SK-N-SH (cell line): ENCODE data around the gene R3HDM4. TPM values are rescaled to one million over a fixed set of nuclear protein-coding genes. Genes with fewer than 3 reads are reported as not detected.

Experiments
- CTCF ChIA-PET: fragments of 300-600, 350-600 bp; formaldehyde crosslinking; extraction: SDS; loops from one replicate; lab custom pipeline; 2021; lab: Yijun Ruan, JAX
- POLR2A ChIA-PET: fragments of 350-600 bp; sonication (Branson Sonifier 250); formaldehyde crosslinking; extraction: SDS; loops from one replicate; lab custom pipeline; 2020; ENCODE audit warnings: antibody characterized with exemption, inconsistent platforms; lab: Yijun Ruan, JAX
- DNase-seq: peaks from one replicate; pipeline ENCODE4 v3.0.0; 2012
- H2AFZ ChIP-seq: fragments of 200-600 bp; sonication (generic); 2 replicates; pipeline ENCODE4 v1.8.1; 2016; ENCODE audit warnings: antibody characterized with exemption, mild to moderate bottlenecking, low read depth
- H3F3A ChIP-seq: fragments of 200-600 bp; sonication (generic); replicated peaks from 2 replicates; pipeline ENCODE3; 2016; ENCODE audit warnings: antibody characterized with exemption, mild to moderate bottlenecking; ENCODE audit not compliant: insufficient read depth
- H3K27ac ChIP-seq, 2 experiments: fragments of 200-500 bp in 1 of 2; fragments of 200-600 bp in 1 of 2; sonication (Bioruptor generic) in 1 of 2; sonication (generic), shearing (Covaris generic) in 1 of 2; 2 replicates each; pipeline versions ENCODE4 v1.5.1 to v1.6.1; 2014 to 2016; ENCODE audit warnings: low read depth in 2 of 2, inconsistent platforms in 1 of 2, low read length in 1 of 2, mild to moderate bottlenecking in 1 of 2, mixed read lengths in 1 of 2
- H3K27me3 ChIP-seq: fragments of 200-600 bp; sonication (generic), shearing (Covaris generic); 2 replicates; pipeline ENCODE4 v1.6.1; 2016; ENCODE audit warnings: mixed run types; ENCODE audit not compliant: insufficient read depth
- H3K36me3 ChIP-seq, 2 experiments: fragments of 200-500 bp in 1 of 2; fragments of 200-600 bp in 1 of 2; sonication (Bioruptor generic) in 1 of 2; sonication (generic) in 1 of 2; replicated peaks in 1 of 2; 2 replicates each; pipeline versions ENCODE3 to v1.5.1; 2014 to 2016; ENCODE audit warnings: low read length in 1 of 2, mild to moderate bottlenecking in 1 of 2; ENCODE audit not compliant: insufficient read depth in 2 of 2, control insufficient read depth in 1 of 2
- H3K4me1 ChIP-seq, 2 experiments: fragments of 200-500 bp in 1 of 2; fragments of 200-600 bp in 1 of 2; sonication (Bioruptor generic) in 1 of 2; sonication (generic), shearing (Covaris generic) in 1 of 2; 2 replicates each; pipeline versions ENCODE4 v1.5.1 to v1.6.1; 2014 to 2016; ENCODE audit warnings: low read depth in 1 of 2, low read length in 1 of 2, mixed run types in 1 of 2; ENCODE audit not compliant: insufficient read depth in 2 of 2, control insufficient read depth in 1 of 2
- H3K4me2 ChIP-seq: fragments of 200-600 bp; sonication (generic), shearing (Covaris generic); 2 replicates; pipeline ENCODE4 v1.6.1; 2017; ENCODE audit warnings: mixed run types
- H3K4me3 ChIP-seq, 2 experiments: fragments of 200-500 bp in 1 of 2; fragments of 200-600 bp in 1 of 2; sonication (Bioruptor generic) in 1 of 2; sonication (generic), shearing (Covaris generic) in 1 of 2; 2 replicates each; pipeline versions ENCODE4 v1.5.1 to v1.8.1; 2014 to 2016; ENCODE audit warnings: low read depth in 2 of 2, inconsistent platforms in 1 of 2, low read length in 1 of 2, mild to moderate bottlenecking in 1 of 2, mixed read lengths in 1 of 2, moderate library complexity in 1 of 2
- H3K79me2 ChIP-seq: fragments of 200-600 bp; sonication (generic); 2 replicates; pipeline ENCODE4 v1.8.1; 2017; ENCODE audit warnings: mild to moderate bottlenecking; ENCODE audit not compliant: insufficient read depth
- H3K9ac ChIP-seq: fragments of 200-600 bp; sonication (generic); 2 replicates; pipeline ENCODE4 v1.6.1; 2017; ENCODE audit warnings: mixed run types
- H3K9me2 ChIP-seq: fragments of 200-600 bp; sonication (generic); 2 replicates; pipeline ENCODE4 v1.6.1; 2017; ENCODE audit warnings: mixed run types
- H3K9me3 ChIP-seq: fragments of 200-600 bp; sonication (generic); 2 replicates; pipeline ENCODE4 v1.6.1; 2017; ENCODE audit warnings: mixed run types, mild to moderate bottlenecking, moderate library complexity
- H4K20me1 ChIP-seq: fragments of 200-600 bp; sonication (generic); 2 replicates; pipeline ENCODE4 v1.6.1; 2017; ENCODE audit warnings: mild to moderate bottlenecking, mixed run types; ENCODE audit not compliant: insufficient read depth
- ELF1 ChIP-seq: IDR thresholded peaks from 2 replicates; pipeline ENCODE4 v1.4.0; 2012
- FOSL2 ChIP-seq: IDR thresholded peaks from 2 replicates; pipeline ENCODE4 v1.4.0; 2012; ENCODE audit warnings: low read depth, mild to moderate bottlenecking, moderate library complexity, borderline replicate concordance
- JUND ChIP-seq: IDR thresholded peaks from 2 replicates; pipeline ENCODE4 v1.4.0; 2012
- RCOR1 ChIP-seq: fragments of 150-350 bp; IDR thresholded peaks from 2 replicates; pipeline ENCODE4 v1.6.1; 2017; ENCODE audit warnings: antibody characterized with exemption, low read length
- SMC3 ChIP-seq: IDR thresholded peaks from 2 replicates; pipeline ENCODE4 v1.6.1; 2012; ENCODE audit warnings: low read depth, low read length, improper control_type of control experiment
- TAF1 ChIP-seq: IDR thresholded peaks from 2 replicates; pipeline ENCODE4 v1.6.1; 2012; ENCODE audit warnings: low read depth, mild to moderate bottlenecking, low read length, moderate library complexity, borderline replicate concordance
- TCF12 ChIP-seq: IDR thresholded peaks from 2 replicates; pipeline ENCODE4 v1.4.0; 2012
- WGBS: methylation state at CpG from one replicate; pipeline ENCODE4 v1.1.6; 2017; ENCODE audit warnings: low lambda C conversion rate; 5-methylcytosine and 5-hydroxymethylcytosine counted together
- polyA plus RNA-seq, 3 experiments: library from polyadenylated mRNA; depleted of rRNA; stranded (reverse); fragments of >200 nt; gene quantifications; 2 replicates each; pipeline ENCODE4 v1.2.3, GENCODE V29; 2012
- TF ChIP-seq, protein P1 (sequence below): IDR thresholded peaks from 2 replicates; pipeline ENCODE4 v1.6.1; 2012; ENCODE audit warnings: mild to moderate bottlenecking, low read depth, low read length, moderate library complexity
- TF ChIP-seq, protein P2 (sequence below): IDR thresholded peaks from 2 replicates; pipeline ENCODE4 v1.4.0; 2012; ENCODE audit warnings: low read depth
- TF ChIP-seq, protein P3 (sequence below): fragments of 150-350 bp; IDR thresholded peaks from 2 replicates; pipeline ENCODE4 v1.6.1; 2017; ENCODE audit warnings: antibody characterized with exemption, low read length, low read depth, borderline replicate concordance

R3HDM4 gene
- polyA plus RNA-seq, 1 of the 3 experiments (the other 2 are of a cell fraction) = 39.2 TPM

DNA sequence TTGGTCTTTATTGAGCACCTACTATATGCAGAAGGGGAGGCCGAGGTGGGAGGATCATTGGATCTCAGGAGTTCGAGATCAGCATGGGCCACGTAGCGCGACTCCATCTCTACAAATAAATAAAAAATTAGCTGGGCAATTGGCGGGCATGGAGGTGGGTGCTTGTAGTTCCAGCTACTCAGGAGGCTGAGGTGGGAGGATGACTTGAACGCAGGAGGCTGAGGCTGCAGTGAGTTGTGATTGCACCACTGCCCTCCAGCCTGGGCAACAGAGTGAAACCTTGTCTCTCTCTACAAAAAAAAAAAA lies 49.8 kb downstream of the R3HDM4 start:
- Histone ChIP-seq H3K27ac (no peak overlapping the region), H3F3A (peaks cover 7% of the 10 kb centered on the region)
- 73% methylated on average over 7 of the region's 7 CpGs for WGBS

DNA sequence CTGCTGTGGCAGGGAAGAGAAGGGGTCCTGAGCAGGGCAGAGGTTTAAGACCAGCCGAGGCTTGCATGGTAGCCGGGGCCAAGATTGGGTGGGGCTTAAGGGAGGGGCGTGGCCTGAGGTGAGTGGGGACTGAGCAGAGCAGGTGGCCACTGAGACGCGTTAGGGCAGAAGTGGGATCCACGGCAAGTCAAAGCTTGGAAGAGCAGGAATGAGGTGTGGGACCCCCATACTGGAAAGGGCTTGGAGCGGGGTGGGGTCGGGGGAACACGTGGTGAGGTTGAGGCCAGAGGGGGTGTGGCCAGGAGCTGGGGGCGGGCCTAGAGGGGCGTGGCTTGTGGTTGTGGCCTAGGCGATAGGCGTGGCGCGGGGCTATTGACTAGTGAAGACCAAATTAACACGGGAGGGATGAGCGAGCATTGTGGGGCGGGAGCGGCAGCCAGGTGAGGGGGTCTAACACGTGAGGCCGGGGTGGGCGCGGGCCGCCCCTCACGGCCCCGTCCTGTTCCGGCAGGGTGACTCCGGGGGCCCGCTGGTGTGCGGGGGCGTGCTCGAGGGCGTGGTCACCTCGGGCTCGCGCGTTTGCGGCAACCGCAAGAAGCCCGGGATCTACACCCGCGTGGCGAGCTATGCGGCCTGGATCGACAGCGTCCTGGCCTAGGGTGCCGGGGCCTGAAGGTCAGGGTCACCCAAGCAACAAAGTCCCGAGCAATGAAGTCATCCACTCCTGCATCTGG lies 50.3 kb downstream of the R3HDM4 start:
- WGBS = 39% methylated on average over 33 of the region's 48 CpGs
- Histone ChIP-seq H3K36me3 (peaks cover 0 to 4% of the 10 kb centered on the region in 2 experiments), H3K4me3 (no peak overlapping the region; a peak in 1 of 4 replicates), H4K20me1 (no peaks in the 10 kb centered on the region), H3K4me1 (peaks cover 0 to 4% of the 10 kb centered on the region in 2 experiments; a peak in 1 of 4 replicates), H3K79me2 (no peaks in the 10 kb centered on the region), H3K9me2 (no peaks in the 10 kb centered on the region), H3K9ac (no peak overlapping the region), H3K4me2 (no peak overlapping the region), H2AFZ (no peak overlapping the region), H3F3A (peaks cover 7% of the 10 kb centered on the region), H3K27me3 (peaks cover 18% of the 10 kb centered on the region), H3K9me3 (no peaks in the 10 kb centered on the region), H3K27ac (no peak overlapping the region)
- peak; percentile 91 for DNase-seq
- ChIA-PET POLR2A (interaction anchor here (1.2 kb wide), 1 partner anchor 133 kb away, joined by 3 read pairs; no protein-coding TSS in a partner anchor), CTCF (interaction anchor here (1.1 to 2.5 kb wide), 17 partner anchors 13 to 218 kb away, joined by 3 to 29 read pairs (median 5); partner anchors contain the start of genes KISS1R and WDR18)
- TF ChIP-seq TAF1 (no peak), FOSL2 (no peak), SMC3 (no peak), ELF1 (no peak), TCF12 (no peak), JUND (no peak)
- TF ChIP-seq, protein P1, sequence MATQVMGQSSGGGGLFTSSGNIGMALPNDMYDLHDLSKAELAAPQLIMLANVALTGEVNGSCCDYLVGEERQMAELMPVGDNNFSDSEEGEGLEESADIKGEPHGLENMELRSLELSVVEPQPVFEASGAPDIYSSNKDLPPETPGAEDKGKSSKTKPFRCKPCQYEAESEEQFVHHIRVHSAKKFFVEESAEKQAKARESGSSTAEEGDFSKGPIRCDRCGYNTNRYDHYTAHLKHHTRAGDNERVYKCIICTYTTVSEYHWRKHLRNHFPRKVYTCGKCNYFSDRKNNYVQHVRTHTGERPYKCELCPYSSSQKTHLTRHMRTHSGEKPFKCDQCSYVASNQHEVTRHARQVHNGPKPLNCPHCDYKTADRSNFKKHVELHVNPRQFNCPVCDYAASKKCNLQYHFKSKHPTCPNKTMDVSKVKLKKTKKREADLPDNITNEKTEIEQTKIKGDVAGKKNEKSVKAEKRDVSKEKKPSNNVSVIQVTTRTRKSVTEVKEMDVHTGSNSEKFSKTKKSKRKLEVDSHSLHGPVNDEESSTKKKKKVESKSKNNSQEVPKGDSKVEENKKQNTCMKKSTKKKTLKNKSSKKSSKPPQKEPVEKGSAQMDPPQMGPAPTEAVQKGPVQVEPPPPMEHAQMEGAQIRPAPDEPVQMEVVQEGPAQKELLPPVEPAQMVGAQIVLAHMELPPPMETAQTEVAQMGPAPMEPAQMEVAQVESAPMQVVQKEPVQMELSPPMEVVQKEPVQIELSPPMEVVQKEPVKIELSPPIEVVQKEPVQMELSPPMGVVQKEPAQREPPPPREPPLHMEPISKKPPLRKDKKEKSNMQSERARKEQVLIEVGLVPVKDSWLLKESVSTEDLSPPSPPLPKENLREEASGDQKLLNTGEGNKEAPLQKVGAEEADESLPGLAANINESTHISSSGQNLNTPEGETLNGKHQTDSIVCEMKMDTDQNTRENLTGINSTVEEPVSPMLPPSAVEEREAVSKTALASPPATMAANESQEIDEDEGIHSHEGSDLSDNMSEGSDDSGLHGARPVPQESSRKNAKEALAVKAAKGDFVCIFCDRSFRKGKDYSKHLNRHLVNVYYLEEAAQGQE = no peak
- TF ChIP-seq, protein P2, sequence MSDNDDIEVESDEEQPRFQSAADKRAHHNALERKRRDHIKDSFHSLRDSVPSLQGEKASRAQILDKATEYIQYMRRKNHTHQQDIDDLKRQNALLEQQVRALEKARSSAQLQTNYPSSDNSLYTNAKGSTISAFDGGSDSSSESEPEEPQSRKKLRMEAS = 0 out of 2 replicates have a peak, but pooled peaks have one; percentile 41
- TF ChIP-seq, protein P3, sequence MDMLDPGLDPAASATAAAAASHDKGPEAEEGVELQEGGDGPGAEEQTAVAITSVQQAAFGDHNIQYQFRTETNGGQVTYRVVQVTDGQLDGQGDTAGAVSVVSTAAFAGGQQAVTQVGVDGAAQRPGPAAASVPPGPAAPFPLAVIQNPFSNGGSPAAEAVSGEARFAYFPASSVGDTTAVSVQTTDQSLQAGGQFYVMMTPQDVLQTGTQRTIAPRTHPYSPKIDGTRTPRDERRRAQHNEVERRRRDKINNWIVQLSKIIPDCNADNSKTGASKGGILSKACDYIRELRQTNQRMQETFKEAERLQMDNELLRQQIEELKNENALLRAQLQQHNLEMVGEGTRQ = no peak

More for the DNA sequence above, 49.8 kb downstream of the R3HDM4 start:
- no peak for DNase-seq
- no peak overlapping the region for H3K4me2 ChIP-seq
- H3K4me1 ChIP-seq = peaks cover 0 to 4% of the 10 kb centered on the region in 2 experiments; a peak in 1 of 4 replicates
- H3K4me3 ChIP-seq = no peak overlapping the region
- no peak for TF ChIP-seq RCOR1
- no peak overlapping the region for H3K9ac ChIP-seq
- H3K79me2 ChIP-seq = no peaks in the 10 kb centered on the region
- H2AFZ ChIP-seq = no peak overlapping the region
- H3K9me2 ChIP-seq = no peaks in the 10 kb centered on the region
- peaks cover 18% of the 10 kb centered on the region for H3K27me3 ChIP-seq
- peaks cover 0 to 9% of the 10 kb centered on the region in 2 experiments for H3K36me3 ChIP-seq
- POLR2A ChIA-PET = interaction anchor here (1.2 kb wide), 1 partner anchor 133 kb away, joined by 3 read pairs; no protein-coding TSS in a partner anchor
- no peaks in the 10 kb centered on the region for H3K9me3 ChIP-seq
- no peaks in the 10 kb centered on the region for H4K20me1 ChIP-seq
- CTCF ChIA-PET = interaction anchor here (0.6 to 2.5 kb wide), 40 partner anchors 8 to 218 kb away, joined by 3 to 29 read pairs (median 4); partner anchors contain the start of genes ELANE, KISS1R, MED16 and R3HDM4
